Dendritic cell treated with granulocyte-macrophage colony-stimulating factor and Interleukin-4, amounts not matched to agents 40 ng/mL and 50 ng/mL, for 4 days (primary cell): ENCODE measurements around the gene SH3RF3.

Experiments used
- H3K27ac Mint-ChIP-seq: one replicate; pipeline ENCODE4 v1.8.0; 2022; ENCODE audit warnings: mild to moderate bottlenecking, mixed read lengths
- H3K27me3 Mint-ChIP-seq: one replicate; pipeline ENCODE4 v1.8.0; 2022; ENCODE audit warnings: mild to moderate bottlenecking, mixed read lengths
- H3K36me3 Mint-ChIP-seq: one replicate; pipeline ENCODE4 v1.8.0; 2022; ENCODE audit warnings: low read depth, mixed read lengths
- H3K4me1 Mint-ChIP-seq: one replicate; pipeline ENCODE4 v1.8.0; 2022; ENCODE audit warnings: low read depth, mixed read lengths
- H3K4me3 Mint-ChIP-seq: one replicate; pipeline ENCODE4 v1.8.0; 2022; ENCODE audit warnings: mild to moderate bottlenecking, moderate library complexity, mixed read lengths
- H3K9me3 Mint-ChIP-seq: one replicate; pipeline ENCODE4 v1.8.0; 2022; ENCODE audit warnings: mixed read lengths
- intact Hi-C: fragments of 100-400 bp; cut with micrococcal nuclease; formaldehyde crosslinking; loops from one replicate; pipeline ENCODE4 v1.15.0; 2022

The SH3RF3 gene

DNA sequence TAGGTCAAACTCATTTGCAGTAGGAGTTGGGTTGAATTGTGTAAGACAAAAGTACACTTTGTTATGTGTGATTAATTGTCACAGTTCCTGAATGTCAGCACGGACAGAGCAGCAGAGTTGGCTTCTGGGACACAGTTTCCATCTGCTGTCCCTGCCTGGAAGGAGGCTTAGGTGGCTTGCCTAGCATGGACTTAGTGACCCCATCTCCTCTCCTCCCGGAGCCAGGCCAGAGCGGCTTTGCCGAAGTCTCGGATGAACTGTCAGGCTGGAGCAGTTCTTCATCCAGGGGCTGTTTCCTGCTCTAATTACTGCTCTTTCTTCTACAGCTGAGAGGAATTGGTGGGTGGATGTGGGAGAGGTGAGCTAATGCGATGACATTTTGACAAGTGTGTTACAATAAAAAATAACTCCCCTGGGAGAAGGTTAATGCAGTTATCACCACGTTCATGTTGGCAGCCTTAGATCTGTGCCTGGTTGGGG is 102.0 kb downstream of the SH3RF3 start:
- H3K27ac Mint-ChIP-seq = no peak overlapping the region
- intact Hi-C loops = no loop called here
- H3K27me3 Mint-ChIP-seq = no peaks in the 10 kb centered on the region
- H3K9me3 Mint-ChIP-seq = no peaks in the 10 kb centered on the region
- peaks cover 29% of the 10 kb centered on the region for H3K4me1 Mint-ChIP-seq
- no peak overlapping the region for H3K4me3 Mint-ChIP-seq
- no peaks in the 10 kb centered on the region for H3K36me3 Mint-ChIP-seq

- H3K36me3 Mint-ChIP-seq = no peaks in the 10 kb centered on the region
- no peak overlapping the region for H3K4me3 Mint-ChIP-seq
- H3K4me1 Mint-ChIP-seq = peaks cover 29% of the 10 kb centered on the region
- intact Hi-C loops = no loop called here
- no peaks in the 10 kb centered on the region for H3K27me3 Mint-ChIP-seq
- no peak overlapping the region for H3K27ac Mint-ChIP-seq
- H3K9me3 Mint-ChIP-seq = no peaks in the 10 kb centered on the region
Measured at GRCh38 chr2:109231428-109231827, 102.4 kb downstream of the SH3RF3 start.

- Mint-ChIP-seq H3K4me1 (peaks cover 33% of the 10 kb centered on the region), H3K36me3 (no peaks in the 10 kb centered on the region), H3K27me3 (no peaks in the 10 kb centered on the region), H3K4me3 (no peak overlapping the region), H3K27ac (no peak overlapping the region), H3K9me3 (no peaks in the 10 kb centered on the region)
- intact Hi-C loops = no loop called here
Measured at GRCh38 chr2:109231996-109232705, 103.1 kb downstream of the SH3RF3 start.

DNA sequence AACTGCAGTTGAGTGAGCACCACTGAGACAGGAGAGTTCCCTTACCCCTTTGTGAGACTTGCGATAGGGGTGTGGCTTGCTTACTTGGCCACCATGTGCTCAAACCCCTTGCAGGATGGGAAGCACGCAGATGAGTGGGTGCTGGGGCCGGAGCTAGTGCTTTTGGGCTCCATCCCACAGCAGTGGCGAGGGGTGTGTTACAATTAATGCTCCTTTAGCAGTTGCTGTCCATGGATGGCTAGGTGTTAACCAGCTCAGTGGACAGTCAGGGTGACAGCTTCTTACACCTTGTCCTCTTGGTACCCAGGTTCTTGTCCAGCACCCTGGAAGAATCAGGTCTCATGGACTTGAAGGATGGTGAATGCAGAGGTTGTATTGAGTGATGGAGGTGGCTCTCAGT is 103.9 kb downstream of the SH3RF3 start:
- Mint-ChIP-seq H3K27me3 (no peaks in the 10 kb centered on the region), H3K4me1 (peaks cover 36% of the 10 kb centered on the region)
- intact Hi-C loops = no loop called here

DNA sequence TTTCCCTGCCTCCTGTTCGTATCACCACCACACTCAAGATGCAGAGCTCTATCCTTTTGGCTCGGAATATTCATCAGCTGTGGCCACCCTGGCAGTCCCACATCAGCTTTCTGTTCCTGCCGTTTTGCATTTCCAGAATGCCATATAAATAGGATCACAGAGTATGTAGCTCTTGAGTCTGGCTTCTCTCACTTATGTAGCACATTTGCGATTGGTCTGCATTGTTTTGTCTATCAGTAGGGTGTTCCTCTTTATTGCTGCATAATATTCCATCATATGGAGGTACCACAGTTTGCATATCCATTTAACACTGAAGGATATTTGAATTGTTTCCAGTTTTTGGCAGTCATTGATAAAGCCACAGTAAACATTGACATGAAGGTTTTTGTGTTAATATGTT is 104.6 kb downstream of the SH3RF3 start:
- no peaks in the 10 kb centered on the region for H3K36me3 Mint-ChIP-seq
- H3K4me3 Mint-ChIP-seq = no peak overlapping the region
- peaks cover 37% of the 10 kb centered on the region for H3K4me1 Mint-ChIP-seq
- H3K9me3 Mint-ChIP-seq = no peaks in the 10 kb centered on the region
- no peaks in the 10 kb centered on the region for H3K27me3 Mint-ChIP-seq
- H3K27ac Mint-ChIP-seq = no peak overlapping the region
- intact Hi-C loops = no loop called here

More for the DNA sequence above, 103.9 kb downstream of the SH3RF3 start:
- Mint-ChIP-seq H3K4me3 (no peak overlapping the region), H3K27ac (no peak overlapping the region), H3K9me3 (no peaks in the 10 kb centered on the region), H3K36me3 (no peaks in the 10 kb centered on the region)

DNA sequence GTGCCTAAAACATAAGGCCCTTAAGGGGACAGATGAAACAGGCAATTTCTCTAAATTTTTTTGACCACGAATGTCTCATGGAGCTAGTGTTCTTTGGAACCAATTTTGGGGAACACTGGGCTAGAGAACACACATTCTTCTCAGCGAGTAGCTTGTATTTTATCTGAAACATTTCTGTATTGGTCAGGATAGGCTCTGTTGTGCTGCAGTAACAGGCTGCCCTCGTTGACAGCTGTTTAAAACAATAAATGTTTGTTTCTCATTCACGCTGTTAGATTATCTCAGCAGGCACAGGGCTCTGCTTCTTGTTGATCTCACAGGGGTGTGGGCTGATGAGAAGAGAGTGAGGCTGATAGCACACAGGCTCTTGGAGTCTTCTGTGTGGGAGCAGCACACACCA is 105.3 kb downstream of the SH3RF3 start:
- H3K9me3 Mint-ChIP-seq = no peaks in the 10 kb centered on the region
- intact Hi-C loops = no loop called here
- no peak overlapping the region for H3K27ac Mint-ChIP-seq
- no peaks in the 10 kb centered on the region for H3K36me3 Mint-ChIP-seq
- peaks cover 37% of the 10 kb centered on the region for H3K4me1 Mint-ChIP-seq
- no peaks in the 10 kb centered on the region for H3K27me3 Mint-ChIP-seq
- no peak overlapping the region for H3K4me3 Mint-ChIP-seq

DNA sequence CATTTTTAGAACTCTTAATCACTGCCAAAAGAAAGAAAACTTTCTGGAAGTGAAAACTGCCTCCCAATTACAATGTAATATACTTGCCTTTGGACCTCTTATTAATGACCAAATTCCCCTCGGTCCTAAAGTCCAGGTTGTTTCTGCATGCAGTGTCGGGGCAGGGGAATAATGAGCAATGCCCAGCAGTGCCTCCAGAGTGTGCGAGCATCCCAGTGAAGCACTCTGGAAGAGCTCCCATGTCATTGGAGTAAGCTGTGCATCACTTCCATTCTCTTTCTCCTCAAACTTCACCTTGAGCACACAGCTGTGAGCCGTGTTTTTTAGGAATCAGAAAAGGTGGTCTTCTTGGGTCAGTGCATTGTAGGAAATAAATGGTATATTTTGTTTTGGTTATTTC is 107.1 kb downstream of the SH3RF3 start:
- H3K4me3 Mint-ChIP-seq = no peak overlapping the region
- H3K27me3 Mint-ChIP-seq = no peaks in the 10 kb centered on the region
- H3K9me3 Mint-ChIP-seq = no peaks in the 10 kb centered on the region
- no peaks in the 10 kb centered on the region for H3K36me3 Mint-ChIP-seq
- peaks cover 38% of the 10 kb centered on the region for H3K4me1 Mint-ChIP-seq
- intact Hi-C loops = no loop called here
- no peak overlapping the region for H3K27ac Mint-ChIP-seq

GRCh38 chr2:109237792-109238191 is 108.8 kb downstream of the SH3RF3 start:
- H3K27me3 Mint-ChIP-seq = no peaks in the 10 kb centered on the region
- H3K36me3 Mint-ChIP-seq = no peaks in the 10 kb centered on the region
- intact Hi-C loops = no loop called here
- H3K9me3 Mint-ChIP-seq = no peaks in the 10 kb centered on the region
- H3K27ac Mint-ChIP-seq = no peak overlapping the region
- H3K4me1 Mint-ChIP-seq = peaks cover 48% of the 10 kb centered on the region
- no peak overlapping the region for H3K4me3 Mint-ChIP-seq

- H3K9me3 Mint-ChIP-seq = no peaks in the 10 kb centered on the region
- H3K27ac Mint-ChIP-seq = no peak overlapping the region
- no peaks in the 10 kb centered on the region for H3K27me3 Mint-ChIP-seq
- H3K4me3 Mint-ChIP-seq = no peak overlapping the region
- no peaks in the 10 kb centered on the region for H3K36me3 Mint-ChIP-seq
- intact Hi-C loops = no loop called here
- peaks cover 56% of the 10 kb centered on the region for H3K4me1 Mint-ChIP-seq
Measured at GRCh38 chr2:109238580-109238979, 109.6 kb downstream of the SH3RF3 start.

DNA sequence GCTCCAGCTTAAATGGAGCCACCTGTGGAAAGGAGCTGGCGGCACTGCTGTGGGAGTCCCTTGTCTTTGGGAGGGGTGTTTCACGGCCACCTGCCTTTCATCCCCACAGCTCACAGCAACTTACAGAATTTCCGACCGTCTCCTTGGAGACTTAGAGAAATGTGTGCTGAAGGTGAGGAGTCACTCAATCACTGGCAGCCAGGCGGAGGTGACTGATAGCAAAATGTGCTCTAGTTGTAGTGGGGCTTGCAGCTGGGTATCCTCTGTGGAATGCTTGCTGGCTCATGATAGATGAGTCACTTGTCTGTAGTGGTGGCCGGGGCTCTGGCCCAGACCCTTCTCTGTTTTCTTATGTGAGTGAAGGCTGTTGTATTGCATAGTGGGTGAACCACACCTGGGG is 110.7 kb downstream of the SH3RF3 start:
- Mint-ChIP-seq H3K27ac (no peak overlapping the region), H3K36me3 (no peaks in the 10 kb centered on the region), H3K4me3 (no peak overlapping the region), H3K9me3 (no peaks in the 10 kb centered on the region), H3K27me3 (no peaks in the 10 kb centered on the region), H3K4me1 (peaks cover 61% of the 10 kb centered on the region)
- intact Hi-C loops = no loop called here

GRCh38 chr2:109242210-109242653 is 113.2 kb downstream of the SH3RF3 start:
- no peaks in the 10 kb centered on the region for H3K27me3 Mint-ChIP-seq
- no peak overlapping the region for H3K27ac Mint-ChIP-seq
- no peak overlapping the region for H3K4me3 Mint-ChIP-seq
- H3K4me1 Mint-ChIP-seq = peaks cover 50% of the 10 kb centered on the region
- intact Hi-C loops = no loop called here
- no peaks in the 10 kb centered on the region for H3K9me3 Mint-ChIP-seq
- no peaks in the 10 kb centered on the region for H3K36me3 Mint-ChIP-seq

GRCh38 chr2:109242654-109243331 is 113.8 kb downstream of the SH3RF3 start:
- Mint-ChIP-seq H3K36me3 (no peaks in the 10 kb centered on the region), H3K4me1 (peaks cover 48% of the 10 kb centered on the region), H3K4me3 (no peak overlapping the region), H3K27me3 (no peaks in the 10 kb centered on the region), H3K9me3 (no peaks in the 10 kb centered on the region), H3K27ac (no peak overlapping the region)
- intact Hi-C loops = no loop called here

- no peak overlapping the region for H3K4me3 Mint-ChIP-seq
- H3K9me3 Mint-ChIP-seq = no peaks in the 10 kb centered on the region
- H3K27ac Mint-ChIP-seq = no peak overlapping the region
- intact Hi-C loops = no loop called here
- no peaks in the 10 kb centered on the region for H3K36me3 Mint-ChIP-seq
- H3K4me1 Mint-ChIP-seq = peaks cover 43% of the 10 kb centered on the region
- H3K27me3 Mint-ChIP-seq = no peaks in the 10 kb centered on the region
Measured at GRCh38 chr2:109243526-109244303, 114.7 kb downstream of the SH3RF3 start.

DNA sequence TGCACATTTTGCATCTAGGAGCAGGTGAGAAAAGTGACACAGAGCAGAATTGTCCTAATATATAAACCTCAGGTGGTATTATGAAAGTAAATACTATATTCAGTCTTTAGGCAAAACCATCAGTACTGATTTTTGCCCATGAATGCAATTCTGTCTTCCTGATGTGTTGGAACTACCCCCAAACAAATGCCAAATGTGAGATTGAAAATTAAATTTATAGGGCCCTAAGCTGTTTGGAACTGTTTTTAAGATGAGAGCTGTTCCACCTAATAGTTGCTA is 115.2 kb downstream of the SH3RF3 start:
- Mint-ChIP-seq H3K36me3 (no peaks in the 10 kb centered on the region), H3K27me3 (no peaks in the 10 kb centered on the region), H3K9me3 (no peaks in the 10 kb centered on the region), H3K27ac (no peak overlapping the region), H3K4me1 (peaks cover 38% of the 10 kb centered on the region), H3K4me3 (no peak overlapping the region)
- intact Hi-C loops = no loop called here
